HG03439 (cell line): Measurements from ENCODE around the gene ARPP19.
"Not testable (repeated sequence)": the region's sequence is repeated elsewhere in the genome, so short reads cannot be mapped to it uniquely, and the experiment has no call there.

ENCODE experiments used
- ATAC-seq: cut with Tn5 transposase; IDR thresholded peaks from one replicate; pipeline ENCODE4 v1.9.1; 2021; ENCODE audit warnings: mild to moderate bottlenecking, moderate library complexity; ENCODE audit not compliant: unreplicated experiment

Gene ARPP19

DNA sequence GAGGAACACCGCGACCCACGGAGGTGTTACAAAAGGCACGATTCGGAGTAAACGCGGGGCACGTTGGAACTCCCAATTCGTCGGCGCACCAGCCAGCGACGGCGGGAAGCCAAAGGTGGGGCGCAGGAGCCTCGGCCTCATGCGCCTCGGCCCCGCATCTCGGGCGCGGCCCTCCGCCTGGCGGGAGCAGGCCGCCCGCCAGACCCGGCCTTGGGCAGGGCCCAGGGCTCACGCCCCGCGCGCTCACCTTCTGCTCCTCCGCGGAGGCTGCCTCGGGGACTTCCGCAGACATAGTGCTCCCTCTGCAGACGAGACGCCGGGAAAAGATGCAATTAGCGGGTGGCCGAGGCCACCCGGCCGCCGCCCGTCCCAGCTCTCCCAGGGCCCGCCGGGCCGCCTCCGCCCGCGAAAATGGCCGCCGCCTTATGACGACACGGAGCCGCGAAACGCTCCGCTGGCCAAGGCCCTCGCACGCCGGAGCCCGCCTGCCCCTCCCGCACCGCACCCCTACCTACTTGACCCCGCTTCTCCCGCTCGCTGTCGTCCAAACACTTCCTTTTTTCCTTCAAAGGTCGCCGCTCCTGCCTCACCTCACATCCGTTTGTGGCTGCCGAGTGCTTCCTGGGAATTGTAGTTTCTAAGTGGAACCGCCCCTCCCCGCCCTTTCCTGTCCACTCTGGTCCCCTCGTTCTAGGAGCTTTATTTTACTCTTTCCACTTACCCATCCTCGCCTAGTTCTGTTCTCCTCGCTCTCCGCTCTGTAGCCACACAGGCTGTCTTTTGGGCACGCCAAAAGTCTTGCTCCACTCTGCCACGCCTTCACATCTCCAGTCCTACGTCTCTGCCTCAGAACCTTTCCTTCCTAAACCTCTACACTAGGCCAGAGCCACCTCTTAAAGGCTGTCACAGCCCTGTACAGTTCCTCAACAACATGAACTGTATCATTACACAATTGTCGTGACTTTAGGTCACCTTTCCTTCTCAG, at the start of gene ARPP19:
Gene ARPP19, minus strand, starts transcription at position 430 of the 985 bp plus-strand sequence. Its CDS starts 138 bp downstream, at position 292.
- ATAC-seq, result peak; percentile 68

GRCh38 chr15:52617026-52617425, 48.2 kb upstream of the ARPP19 start:
- no peak for ATAC-seq

DNA sequence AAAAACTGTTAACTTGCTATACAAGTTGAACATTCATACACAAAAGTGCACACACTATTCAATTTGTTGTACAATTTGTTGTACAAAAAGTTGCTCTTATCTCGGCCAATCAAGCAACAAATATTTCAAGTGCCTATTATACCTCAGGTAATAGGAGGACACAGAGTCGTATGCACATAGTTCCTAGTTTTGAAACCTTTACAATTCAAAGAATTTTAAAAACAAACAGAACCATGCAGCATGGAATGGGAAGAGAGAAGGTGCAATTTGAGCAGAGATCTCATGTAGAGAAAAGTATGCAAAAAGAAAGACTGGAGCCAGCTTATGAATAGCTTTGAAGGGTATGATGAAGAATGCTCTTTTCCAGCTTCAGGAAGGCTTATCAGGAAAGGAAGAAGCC, 46.5 kb upstream of the ARPP19 start:
- ATAC-seq, result no peak

DNA sequence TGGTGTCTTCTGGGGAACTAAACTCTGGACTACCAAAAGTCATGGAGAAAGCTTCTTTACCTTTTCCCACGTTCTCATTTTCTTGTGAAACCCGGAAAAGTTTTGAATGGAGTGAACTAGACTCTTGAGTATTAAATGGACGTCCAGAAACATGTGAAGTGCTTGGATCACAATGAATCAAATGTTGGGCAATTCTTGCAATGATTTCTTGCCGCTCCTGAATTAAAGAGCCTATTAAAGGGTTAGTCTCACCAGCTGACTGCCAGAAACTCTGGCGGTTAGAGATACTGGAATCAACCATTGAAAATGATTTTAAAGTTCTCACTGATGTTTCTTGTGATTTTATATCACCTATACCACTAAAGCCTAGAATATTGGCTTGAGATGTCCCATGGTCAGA, 40.8 kb upstream of the ARPP19 start:
- ATAC-seq, result no peak

DNA sequence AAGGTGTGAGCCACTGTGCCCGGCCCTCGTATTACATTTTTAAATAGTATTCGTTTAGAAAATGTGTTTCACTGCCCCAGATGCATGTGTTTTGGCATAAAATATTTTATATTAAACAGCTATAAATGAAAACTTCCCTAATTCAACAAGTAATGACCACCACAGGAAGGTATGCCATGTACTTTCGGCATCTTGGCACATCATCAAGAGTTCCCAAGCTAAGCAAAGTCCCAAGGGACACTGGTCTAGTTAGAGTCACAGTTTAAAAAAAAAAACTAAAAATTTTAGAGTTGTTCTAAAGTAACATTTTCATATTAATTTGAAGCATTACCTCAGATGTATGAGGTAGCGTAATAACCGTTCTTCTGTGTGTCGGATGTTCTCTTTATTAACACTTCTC, 15.6 kb upstream of the ARPP19 start:
- no peak for ATAC-seq

DNA sequence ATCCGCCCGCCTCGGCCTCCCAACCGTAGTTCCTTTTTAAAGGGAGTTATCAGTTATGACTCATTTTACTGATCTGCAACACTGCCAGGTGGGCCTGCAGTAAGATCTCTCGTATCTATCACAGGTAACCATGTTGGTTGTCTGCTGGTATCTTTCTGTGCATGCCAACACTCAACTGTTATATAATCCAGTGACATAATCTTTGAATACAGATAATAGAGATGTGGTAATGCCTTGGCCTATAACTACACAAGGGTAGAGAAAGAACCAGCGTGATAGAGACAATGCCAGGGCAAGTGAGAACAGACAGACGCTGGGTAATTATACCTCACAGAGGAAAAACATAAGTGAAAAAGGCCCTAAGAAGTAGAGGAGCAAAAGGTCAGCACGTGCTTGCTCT, 11.0 kb upstream of the ARPP19 start:
- ATAC-seq, result no peak

DNA sequence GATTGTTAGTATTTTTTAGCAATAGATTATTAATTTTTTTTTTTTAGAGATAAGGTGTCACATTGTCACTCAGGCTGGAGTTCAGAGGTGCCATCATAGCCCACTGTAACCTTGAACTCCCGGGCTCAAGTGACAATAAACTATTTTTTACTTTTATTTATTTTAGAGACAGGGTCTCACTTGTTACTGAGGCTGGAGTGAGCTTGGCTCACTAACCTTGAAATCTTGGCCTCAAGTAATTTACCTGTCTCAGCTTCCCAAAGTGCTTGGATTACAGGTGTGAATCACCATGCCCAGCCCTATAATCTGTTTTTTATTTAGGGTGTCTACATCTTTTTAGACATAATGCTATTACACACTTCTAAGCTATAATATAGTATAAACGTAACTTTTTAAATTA, 7.9 kb upstream of the ARPP19 start:
- no peak for ATAC-seq

DNA sequence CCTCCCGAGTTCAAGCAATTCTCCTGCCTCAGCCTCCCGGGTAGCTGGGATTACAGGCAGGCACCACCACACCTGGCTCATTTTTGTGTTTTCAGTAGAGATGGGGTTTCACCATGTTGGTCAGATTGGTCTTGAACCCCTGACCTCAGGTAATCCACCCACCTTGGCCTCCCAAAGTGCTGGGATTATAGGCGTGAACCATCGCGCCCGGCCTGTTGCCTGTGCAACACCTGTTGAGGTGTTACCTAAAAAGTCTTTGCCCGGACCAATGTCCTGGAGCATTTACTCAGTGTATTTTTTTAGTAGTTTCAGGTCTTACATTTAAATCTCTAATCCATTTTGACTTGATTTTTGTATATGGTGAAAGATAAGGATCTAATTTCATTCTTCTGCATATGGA, 6.7 kb upstream of the ARPP19 start:
- not testable (repeated sequence) for ATAC-seq

DNA sequence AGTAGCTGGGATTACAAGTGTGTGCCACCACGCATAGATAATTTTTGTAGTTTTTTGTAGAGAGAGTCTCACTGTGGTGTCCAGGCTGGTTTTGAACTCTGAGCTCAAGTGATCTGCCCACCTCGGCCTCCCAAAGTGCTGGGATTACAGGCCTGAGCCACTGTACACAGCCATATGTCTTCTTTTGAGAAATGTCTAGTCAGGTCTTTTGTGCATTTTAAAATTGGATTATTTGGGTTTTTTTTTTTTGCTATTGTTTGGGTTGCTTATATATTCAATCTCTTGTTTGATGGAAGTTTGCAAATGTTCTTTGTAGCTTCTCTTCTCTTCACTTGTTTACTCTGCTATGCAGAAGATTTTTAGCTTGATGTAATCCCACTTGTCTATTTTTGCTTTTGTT, 6.2 kb upstream of the ARPP19 start:
- ATAC-seq, result no peak

GRCh38 chr15:52574623-52575022, 5.8 kb upstream of the ARPP19 start:
- ATAC-seq, result not testable (repeated sequence)

DNA sequence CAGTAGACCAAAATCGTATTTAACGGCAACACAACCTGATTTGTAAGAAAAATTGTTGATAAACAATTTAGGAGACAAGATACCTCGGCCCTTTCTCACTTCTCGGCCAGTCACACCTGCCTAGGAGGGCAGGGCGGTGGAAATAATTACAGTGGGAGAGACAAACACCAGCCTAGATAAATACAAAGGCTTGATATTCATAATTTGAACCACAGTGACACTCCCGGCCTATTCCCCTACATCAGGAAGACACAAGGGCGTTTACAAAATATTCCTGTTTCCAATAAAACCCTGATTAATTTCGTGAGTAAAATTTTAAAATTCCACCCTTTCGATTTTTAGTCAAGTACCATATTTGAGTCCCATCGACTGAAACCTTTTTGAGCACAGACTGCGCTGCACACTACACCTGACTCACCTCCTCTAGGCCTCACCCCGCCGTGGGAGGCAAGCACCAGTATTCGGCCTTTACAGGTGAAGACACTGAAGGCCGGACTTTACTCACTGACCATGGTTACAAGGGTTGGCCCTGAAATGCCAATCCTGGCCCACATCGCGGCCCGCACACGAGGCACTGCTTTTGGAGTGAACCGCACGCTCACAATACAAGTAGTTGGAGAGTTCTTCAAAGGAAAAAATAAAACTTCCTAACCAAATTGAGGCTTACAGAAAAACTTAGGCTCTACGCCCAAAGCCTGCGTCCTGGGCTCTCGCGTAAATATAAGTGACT, 794 bp downstream of the ARPP19 start:
- ATAC-seq, result peak; percentile 35

- no peak for ATAC-seq
Observed at GRCh38 chr15:52566889-52567288, 1.9 kb downstream of the ARPP19 start.

DNA sequence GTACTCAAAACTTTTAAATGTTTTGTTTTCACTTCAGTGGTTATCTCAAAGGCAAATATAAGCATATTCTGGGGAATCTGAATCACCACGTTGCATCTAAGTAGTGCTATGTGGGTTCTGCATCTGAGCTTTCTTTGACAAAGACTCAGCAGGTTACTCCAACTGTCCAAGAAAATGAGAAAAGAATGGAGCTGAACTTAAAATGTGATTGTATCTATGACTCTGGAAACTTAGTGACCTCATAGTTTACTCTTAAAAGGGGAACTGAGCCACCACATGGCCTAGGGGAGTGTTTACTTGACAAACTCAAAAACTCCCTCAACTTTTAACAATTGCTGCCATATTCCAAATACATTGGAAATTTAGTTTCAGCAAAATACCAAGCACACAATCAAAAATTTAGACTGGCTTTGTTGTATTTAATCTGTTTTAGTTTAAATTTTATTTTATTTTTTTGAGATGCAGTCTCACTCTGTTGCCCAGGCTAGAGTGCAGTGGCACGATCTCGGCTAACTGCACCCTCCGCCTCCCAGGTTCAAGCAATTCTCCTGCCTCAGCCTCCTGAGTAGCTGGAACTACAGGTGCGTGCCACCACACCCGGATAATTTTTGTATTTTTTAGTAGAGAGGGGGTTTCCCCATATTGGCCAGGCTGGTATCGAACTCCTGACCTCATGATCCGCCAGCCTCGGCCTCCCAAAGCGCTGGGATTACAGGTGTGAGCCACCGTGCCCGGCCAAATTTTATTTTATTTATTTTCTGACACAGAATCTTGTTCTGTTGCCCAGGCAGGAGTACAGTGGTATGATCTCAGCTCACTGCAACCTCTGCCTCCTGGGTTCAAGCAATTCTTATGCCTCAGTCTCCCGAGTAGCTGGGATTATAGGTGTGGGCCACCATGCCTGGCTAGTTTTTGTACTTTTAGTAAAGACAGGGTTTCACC, 3.1 kb downstream of the ARPP19 start:
- ATAC-seq, result peak; percentile 36

GRCh38 chr15:52563501-52564060, 5.2 kb downstream of the ARPP19 start:
- no peak for ATAC-seq

- peak; percentile 26 for ATAC-seq
Observed at GRCh38 chr15:52559575-52559974, 9.3 kb downstream of the ARPP19 start.

DNA sequence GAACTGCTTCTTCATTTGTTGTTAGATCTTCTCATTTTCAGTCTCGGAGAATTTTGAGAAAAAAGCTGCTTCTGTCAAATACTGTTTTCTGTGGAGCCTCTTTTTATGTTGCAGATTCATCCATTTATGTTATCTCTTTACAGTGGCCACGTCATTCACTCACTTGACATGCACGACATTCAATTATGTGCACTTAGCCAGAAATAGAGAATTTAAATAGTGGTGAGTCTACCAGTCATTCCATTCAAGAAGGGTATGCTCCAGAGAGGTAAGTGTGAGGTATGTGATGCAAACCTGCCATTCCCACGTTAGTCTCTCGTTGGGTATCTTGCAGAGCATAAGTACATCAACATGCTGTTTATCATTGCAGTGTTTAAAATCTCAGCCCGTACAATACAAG, 9.8 kb downstream of the ARPP19 start:
- ATAC-seq, result peak; percentile 45

- peak; percentile 68 for ATAC-seq
Observed at GRCh38 chr15:52558196-52558595, 10.6 kb downstream of the ARPP19 start.

DNA sequence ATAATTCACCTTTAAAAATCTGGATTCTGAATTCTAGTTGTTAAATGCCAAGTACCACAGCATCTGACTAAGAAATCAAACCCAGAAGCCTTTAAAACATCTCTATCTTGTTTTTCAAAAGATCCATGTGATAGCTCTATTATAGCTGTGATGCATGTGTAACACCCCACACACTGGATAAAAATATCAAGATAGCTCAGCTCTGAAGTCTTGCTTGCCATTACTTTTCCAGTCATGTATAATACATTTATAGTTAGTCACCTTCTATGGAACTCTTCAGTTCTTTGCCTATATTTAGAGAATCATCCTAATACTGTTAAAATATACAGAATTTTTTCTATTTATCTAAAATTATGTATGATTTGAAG, 11.6 kb downstream of the ARPP19 start:
- no peak for ATAC-seq

- no peak for ATAC-seq
Observed at GRCh38 chr15:52556524-52557273, 12.1 kb downstream of the ARPP19 start.

DNA sequence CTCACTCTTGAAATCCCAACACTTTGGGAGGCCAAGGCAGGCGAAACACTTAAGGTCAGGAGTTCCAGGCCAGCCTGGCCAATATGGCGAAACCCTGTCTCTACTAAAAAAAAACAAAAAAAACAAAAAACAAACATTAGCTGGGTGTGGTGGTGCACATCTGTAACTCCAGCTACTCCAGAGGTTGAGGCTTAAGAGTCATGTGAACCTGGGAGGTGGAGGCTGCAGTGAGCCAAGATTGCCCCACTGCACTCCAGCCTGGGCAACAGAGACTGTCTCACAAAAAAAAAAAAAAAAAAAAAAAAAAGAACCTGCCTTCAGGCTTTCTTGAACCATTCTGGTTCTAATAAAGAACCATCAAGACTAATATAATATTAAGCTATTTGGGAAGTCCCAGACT, 16.5 kb downstream of the ARPP19 start:
- ATAC-seq, result no peak
